C4-2B (cell line): ENCODE data around the gene SLC2A4RG.

Experiments
- H3K27ac ChIP-seq: fragments of 450-650 bp; 2 replicates; pipeline ENCODE4 v1.5.1; 2017
- ZFX ChIP-seq: fragments of 450-650 bp; IDR thresholded peaks from 2 replicates; pipeline ENCODE4 v1.6.1; 2017
- TF ChIP-seq, protein P1 (sequence below): fragments of 450-650 bp; conservative IDR thresholded peaks from 2 replicates; pipeline ENCODE4 v1.5.1; 2017; ENCODE audit warnings: mild to moderate bottlenecking

Gene SLC2A4RG

DNA sequence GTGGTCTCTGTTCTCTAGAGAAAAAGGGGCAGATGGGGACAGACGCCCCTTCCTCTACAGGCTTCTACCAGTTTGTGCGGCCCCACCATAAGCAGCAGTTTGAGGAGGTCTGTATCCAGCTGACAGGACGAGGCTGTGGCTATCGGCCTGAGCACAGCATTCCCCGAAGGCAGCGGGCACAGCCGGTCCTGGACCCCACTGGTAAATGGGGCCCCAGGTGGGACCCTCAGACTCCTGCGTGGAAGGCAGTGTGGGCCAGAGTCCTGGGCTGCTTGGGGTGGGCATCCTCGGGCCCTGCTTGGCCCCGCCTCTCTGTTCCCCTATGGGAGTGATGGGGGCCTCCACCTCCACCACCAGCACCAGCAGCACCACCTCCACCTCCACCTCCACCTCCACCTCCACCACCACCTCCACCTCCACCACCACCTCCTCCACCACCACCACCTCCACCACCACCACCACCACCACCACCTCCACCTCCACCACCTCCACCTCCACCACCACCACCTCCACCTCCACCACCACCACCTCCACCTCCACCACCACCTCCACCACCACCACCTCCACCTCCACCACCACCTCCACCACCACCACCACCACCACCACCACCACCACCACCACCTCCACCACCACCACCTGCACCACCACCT is 46.4 kb upstream of the SLC2A4RG start:
- TF ChIP-seq, protein P1, sequence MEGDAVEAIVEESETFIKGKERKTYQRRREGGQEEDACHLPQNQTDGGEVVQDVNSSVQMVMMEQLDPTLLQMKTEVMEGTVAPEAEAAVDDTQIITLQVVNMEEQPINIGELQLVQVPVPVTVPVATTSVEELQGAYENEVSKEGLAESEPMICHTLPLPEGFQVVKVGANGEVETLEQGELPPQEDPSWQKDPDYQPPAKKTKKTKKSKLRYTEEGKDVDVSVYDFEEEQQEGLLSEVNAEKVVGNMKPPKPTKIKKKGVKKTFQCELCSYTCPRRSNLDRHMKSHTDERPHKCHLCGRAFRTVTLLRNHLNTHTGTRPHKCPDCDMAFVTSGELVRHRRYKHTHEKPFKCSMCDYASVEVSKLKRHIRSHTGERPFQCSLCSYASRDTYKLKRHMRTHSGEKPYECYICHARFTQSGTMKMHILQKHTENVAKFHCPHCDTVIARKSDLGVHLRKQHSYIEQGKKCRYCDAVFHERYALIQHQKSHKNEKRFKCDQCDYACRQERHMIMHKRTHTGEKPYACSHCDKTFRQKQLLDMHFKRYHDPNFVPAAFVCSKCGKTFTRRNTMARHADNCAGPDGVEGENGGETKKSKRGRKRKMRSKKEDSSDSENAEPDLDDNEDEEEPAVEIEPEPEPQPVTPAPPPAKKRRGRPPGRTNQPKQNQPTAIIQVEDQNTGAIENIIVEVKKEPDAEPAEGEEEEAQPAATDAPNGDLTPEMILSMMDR = no peak
- TF ChIP-seq ZFX = no peak
- no peak overlapping the region for H3K27ac ChIP-seq

DNA sequence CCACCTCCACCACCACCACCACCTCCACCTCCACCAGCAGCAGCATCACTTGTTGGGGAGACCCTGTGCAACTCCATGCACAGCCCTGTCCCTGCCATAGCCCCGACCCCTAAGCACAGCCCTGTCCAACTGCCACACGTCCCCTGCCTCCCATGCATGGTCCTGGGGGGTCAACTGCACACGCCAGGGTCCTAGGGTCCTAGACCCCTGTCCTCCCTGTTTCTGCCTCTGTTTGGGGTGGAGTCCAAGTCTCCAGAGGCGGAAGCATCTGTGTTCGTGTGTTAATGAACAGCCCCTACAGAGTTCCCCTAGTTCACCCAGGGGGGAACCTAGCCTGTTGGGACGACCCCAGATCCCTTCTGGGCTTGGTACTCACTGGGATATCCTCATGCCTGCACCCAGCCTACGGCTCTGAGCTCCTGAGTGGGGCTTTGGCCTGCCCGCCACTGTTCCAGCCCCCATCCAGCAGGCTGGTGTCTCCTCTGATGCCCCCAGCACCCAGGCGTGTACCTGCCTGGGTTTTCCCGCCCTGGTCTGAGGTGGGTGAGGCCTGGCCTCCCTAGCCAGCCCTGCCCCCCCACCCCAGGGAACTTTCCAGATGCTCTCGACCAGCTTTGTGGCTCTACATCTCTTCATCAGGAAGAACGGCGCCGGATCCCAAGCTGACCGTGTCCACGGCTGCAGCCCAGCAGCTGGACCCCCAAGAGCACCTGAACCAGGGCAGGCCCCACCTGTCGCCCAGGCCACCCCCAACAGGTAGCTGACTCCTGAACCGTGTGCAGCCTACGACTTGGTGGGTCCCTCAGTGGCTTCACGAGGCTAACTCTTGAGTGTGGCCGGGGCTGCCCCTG is 45.6 kb upstream of the SLC2A4RG start:
- H3K27ac ChIP-seq = no peak overlapping the region
- TF ChIP-seq ZFX = no peak
- TF ChIP-seq, protein P1 = no peak

DNA sequence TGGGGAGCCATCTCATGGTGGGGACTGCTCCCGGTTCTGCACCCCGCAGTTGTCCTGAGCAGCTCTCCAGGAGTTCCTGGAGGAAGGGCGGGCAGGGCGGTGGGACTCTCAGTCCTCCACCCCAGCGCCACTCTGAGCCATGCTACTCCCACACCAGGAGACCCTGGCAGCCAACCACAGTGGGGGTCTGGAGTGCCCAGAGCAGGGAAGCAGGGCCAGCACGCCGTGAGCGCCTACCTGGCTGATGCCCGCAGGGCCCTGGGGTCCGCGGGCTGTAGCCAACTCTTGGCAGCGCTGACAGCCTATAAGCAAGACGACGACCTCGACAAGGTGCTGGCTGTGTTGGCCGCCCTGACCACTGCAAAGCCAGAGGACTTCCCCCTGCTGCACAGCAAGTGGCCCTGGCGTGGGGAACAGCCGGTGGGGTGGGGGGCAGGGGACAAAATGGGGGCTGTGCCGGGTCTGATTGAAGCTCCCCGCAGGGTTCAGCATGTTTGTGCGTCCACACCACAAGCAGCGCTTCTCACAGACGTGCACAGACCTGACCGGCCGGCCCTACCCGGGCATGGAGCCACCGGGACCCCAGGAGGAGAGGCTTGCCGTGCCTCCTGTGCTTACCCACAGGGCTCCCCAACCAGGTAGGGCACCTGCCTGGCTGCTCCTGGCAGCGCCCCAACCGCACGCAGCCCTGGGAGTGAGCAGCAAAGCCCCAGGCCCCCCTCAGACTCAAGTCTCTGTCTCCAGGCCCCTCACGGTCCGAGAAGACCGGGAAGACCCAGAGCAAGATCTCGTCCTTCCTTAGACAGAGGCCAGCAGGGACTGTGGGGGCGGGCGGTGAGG is 44.8 kb upstream of the SLC2A4RG start:
- no peak for TF ChIP-seq ZFX
- TF ChIP-seq, protein P1 = no peak
- H3K27ac ChIP-seq = no peak overlapping the region

DNA sequence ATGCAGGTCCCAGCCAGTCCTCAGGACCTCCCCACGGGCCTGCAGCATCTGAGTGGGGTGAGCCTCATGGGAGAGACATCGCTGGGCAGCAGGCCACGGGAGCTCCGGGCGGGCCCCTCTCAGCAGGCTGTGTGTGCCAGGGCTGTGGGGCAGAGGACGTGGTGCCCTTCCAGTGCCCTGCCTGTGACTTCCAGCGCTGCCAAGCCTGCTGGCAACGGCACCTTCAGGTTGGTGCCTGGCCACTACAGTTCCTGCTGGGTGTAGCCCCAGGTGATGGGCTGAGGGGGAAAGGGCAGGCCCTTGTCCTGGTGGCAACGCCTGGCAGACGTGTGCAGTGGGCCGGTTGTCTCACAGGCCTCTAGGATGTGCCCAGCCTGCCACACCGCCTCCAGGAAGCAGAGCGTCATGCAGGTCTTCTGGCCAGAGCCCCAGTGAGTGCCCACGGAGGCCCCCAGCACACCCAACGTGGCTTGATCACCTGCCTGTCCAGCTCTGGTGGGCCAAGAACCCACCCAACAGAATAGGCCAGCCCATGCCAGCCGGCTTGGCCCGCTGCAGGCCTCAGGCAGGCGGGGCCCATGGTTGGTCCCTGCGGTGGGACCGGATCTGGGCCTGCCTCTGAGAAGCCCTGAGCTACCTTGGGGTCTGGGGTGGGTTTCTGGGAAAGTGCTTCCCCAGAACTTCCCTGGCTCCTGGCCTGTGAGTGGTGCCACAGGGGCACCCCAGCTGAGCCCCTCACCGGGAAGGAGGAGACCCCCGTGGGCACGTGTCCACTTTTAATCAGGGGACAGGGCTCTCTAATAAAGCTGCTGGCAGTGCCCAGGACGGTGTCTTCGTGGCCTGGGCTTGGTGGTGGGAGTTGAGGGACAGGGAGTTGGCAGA is 43.9 kb upstream of the SLC2A4RG start:
- no peak overlapping the region for H3K27ac ChIP-seq
- no peak for TF ChIP-seq ZFX
- TF ChIP-seq, protein P1 = no peak

DNA sequence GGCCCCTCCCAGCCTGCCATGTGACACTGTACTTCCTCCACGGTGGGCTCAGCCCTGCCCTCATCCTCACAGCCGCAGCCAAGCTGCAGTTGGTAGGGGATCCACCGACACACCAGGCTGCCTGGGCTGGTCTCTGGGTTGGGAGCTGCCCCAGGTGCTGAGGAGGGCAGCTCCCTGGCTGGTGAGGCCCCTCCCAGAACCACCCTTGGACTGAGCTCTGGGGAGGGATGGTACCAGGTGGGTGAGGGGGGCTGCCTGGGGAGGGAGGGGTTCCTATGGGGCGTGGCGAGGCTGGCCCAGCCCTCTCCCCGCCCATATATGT is 43.3 kb upstream of the SLC2A4RG start:
- no peak overlapping the region for H3K27ac ChIP-seq
- TF ChIP-seq, protein P1 = no peak
- TF ChIP-seq ZFX = no peak

DNA sequence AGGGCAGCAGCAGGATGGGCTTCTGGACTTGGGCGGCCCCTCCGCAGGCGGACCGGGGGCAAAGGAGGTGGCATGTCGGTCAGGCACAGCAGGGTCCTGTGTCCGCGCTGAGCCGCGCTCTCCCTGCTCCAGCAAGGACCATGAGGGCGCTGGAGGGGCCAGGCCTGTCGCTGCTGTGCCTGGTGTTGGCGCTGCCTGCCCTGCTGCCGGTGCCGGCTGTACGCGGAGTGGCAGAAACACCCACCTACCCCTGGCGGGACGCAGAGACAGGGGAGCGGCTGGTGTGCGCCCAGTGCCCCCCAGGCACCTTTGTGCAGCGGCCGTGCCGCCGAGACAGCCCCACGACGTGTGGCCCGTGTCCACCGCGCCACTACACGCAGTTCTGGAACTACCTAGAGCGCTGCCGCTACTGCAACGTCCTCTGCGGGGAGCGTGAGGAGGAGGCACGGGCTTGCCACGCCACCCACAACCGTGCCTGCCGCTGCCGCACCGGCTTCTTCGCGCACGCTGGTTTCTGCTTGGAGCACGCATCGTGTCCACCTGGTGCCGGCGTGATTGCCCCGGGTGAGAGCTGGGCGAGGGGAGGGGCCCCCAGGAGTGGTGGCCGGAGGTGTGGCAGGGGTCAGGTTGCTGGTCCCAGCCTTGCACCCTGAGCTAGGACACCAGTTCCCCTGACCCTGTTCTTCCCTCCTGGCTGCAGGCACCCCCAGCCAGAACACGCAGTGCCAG is 42.8 kb upstream of the SLC2A4RG start, which contains the start of gene TNFRSF6B:
TNFRSF6B (plus strand) TSS at position 25 of the 729 bp plus-strand sequence; CDS start at position 141, 116 bp downstream.
- TF ChIP-seq ZFX = no peak
- TF ChIP-seq, protein P1 = no peak
- no peak within 1 kb of the TSS for H3K27ac ChIP-seq
